Measurements from ENCODE around the gene HADHA. TPM values are rescaled to one million over a fixed set of nuclear protein-coding genes. Genes with fewer than 3 reads are reported as not detected.

The HADHA gene
- total RNA-seq, 2 experiments from 2014 or later: 126 to 150 TPM

- H3K36me3 ChIP-seq (ENCODE audit: insufficient read depth, low read length): peaks cover 44% of the 10 kb centered on the region
- no peaks in the 10 kb centered on the region for H4K20me1 ChIP-seq (ENCODE audit: insufficient read depth, low read length)
- no peaks in the 10 kb centered on the region for H3K9me2 ChIP-seq (ENCODE audit: insufficient read depth, low read length)
- no peak overlapping the region for H3K4me3 ChIP-seq (ENCODE audit: low read depth, low read length, poor library complexity, severe bottlenecking)
- POLR2A ChIA-PET: interaction anchor here (0.8 kb wide), 1 partner anchor 26 kb away, joined by 3 read pairs; no protein-coding TSS in a partner anchor
- no peak for TF ChIP-seq EZH2phosphoT487 (IDR thresholded peaks at IDR 0.05; ENCODE audit: borderline replicate concordance, low read depth, low read length)
- intact Hi-C loops (cut with micrococcal nuclease; ENCODE audit: unreplicated experiment): no loop called here
- CTCF ChIA-PET (ENCODE audit: unreplicated experiment): interaction anchor here (0.6 kb wide), 1 partner anchor 777 kb away, joined by 6 read pairs; no protein-coding TSS in a partner anchor
- H3K4me2 ChIP-seq (ENCODE audit: low read length): no peak overlapping the region
- no peaks in the 10 kb centered on the region for H3K9me3 ChIP-seq (ENCODE audit: low read length)
- no peak overlapping the region for H2AFZ ChIP-seq (ENCODE audit: low read length)
- no peaks in the 10 kb centered on the region for H3K4me1 ChIP-seq (ENCODE audit: insufficient read depth, low read length, poor library complexity, severe bottlenecking)
- DNase-seq (ENCODE audit: low spot score): no peak
- H3K79me2 ChIP-seq (ENCODE audit: insufficient read depth, low read depth, low read length): no peaks in the 10 kb centered on the region
- no TSS peak for BruUV-seq (replicated peaks)
- H3K27ac ChIP-seq (ENCODE audit: low read depth, low read length, poor library complexity, severe bottlenecking): no peak overlapping the region
Measured at GRCh38 chr2:26189751-26190150, 54.7 kb downstream of the HADHA start.

- Histone ChIP-seq H4K20me1 (ENCODE audit: insufficient read depth, low read length) (no peaks in the 10 kb centered on the region), H3K36me3 (ENCODE audit: insufficient read depth, low read length) (peaks cover 38% of the 10 kb centered on the region), H3K79me2 (ENCODE audit: insufficient read depth, low read depth, low read length) (no peaks in the 10 kb centered on the region), H3K9me2 (ENCODE audit: insufficient read depth, low read length) (no peaks in the 10 kb centered on the region), H3K4me2 (ENCODE audit: low read length) (no peak overlapping the region), H3K27ac (ENCODE audit: low read depth, low read length, poor library complexity, severe bottlenecking) (no peak overlapping the region), H2AFZ (ENCODE audit: low read length) (no peak overlapping the region), H3K4me3 (ENCODE audit: low read depth, low read length, poor library complexity, severe bottlenecking) (no peak overlapping the region), H3K9me3 (ENCODE audit: low read length) (no peaks in the 10 kb centered on the region), H3K4me1 (ENCODE audit: insufficient read depth, low read length, poor library complexity, severe bottlenecking) (no peaks in the 10 kb centered on the region)
- POLR2A ChIA-PET: interaction anchor here (0.8 kb wide), 1 partner anchor 26 kb away, joined by 3 read pairs; no protein-coding TSS in a partner anchor
- no peak for TF ChIP-seq CTCF (conservative IDR thresholded peaks at IDR 0.05; ENCODE audit: low read length)
- no peak for TF ChIP-seq EZH2phosphoT487 (IDR thresholded peaks at IDR 0.05; ENCODE audit: borderline replicate concordance, low read depth, low read length)
- no peak for DNase-seq (ENCODE audit: low spot score)
- intact Hi-C loops (cut with micrococcal nuclease; ENCODE audit: unreplicated experiment): no loop called here
- CTCF ChIA-PET (ENCODE audit: unreplicated experiment): no interaction called here
- no TSS peak for BruUV-seq (replicated peaks)
Measured at GRCh38 chr2:26189123-26189522, 55.3 kb downstream of the HADHA start.

- DNase-seq (ENCODE audit: low spot score): no peak
- Histone ChIP-seq H3K4me3 (ENCODE audit: low read depth, low read length, poor library complexity, severe bottlenecking) (no peak overlapping the region), H3K27ac (ENCODE audit: low read depth, low read length, poor library complexity, severe bottlenecking) (no peak overlapping the region), H3K4me1 (ENCODE audit: insufficient read depth, low read length, poor library complexity, severe bottlenecking) (no peaks in the 10 kb centered on the region), H2AFZ (ENCODE audit: low read length) (no peak overlapping the region), H3K79me2 (ENCODE audit: insufficient read depth, low read depth, low read length) (no peaks in the 10 kb centered on the region), H3K9me2 (ENCODE audit: insufficient read depth, low read length) (no peaks in the 10 kb centered on the region), H3K4me2 (ENCODE audit: low read length) (no peak overlapping the region), H4K20me1 (ENCODE audit: insufficient read depth, low read length) (no peaks in the 10 kb centered on the region), H3K9me3 (ENCODE audit: low read length) (no peaks in the 10 kb centered on the region), H3K36me3 (ENCODE audit: insufficient read depth, low read length) (peaks cover 23% of the 10 kb centered on the region)
- POLR2A ChIA-PET: interaction anchor here (0.5 to 0.6 kb wide), 2 partner anchors 18 to 269 kb away, joined by 3 read pairs; no protein-coding TSS in a partner anchor
- no peak for TF ChIP-seq CTCF (conservative IDR thresholded peaks at IDR 0.05; ENCODE audit: low read length)
- TF ChIP-seq EZH2phosphoT487 (IDR thresholded peaks at IDR 0.05; ENCODE audit: borderline replicate concordance, low read depth, low read length): no peak
- intact Hi-C loops (cut with micrococcal nuclease; ENCODE audit: unreplicated experiment): no loop called here
- BruUV-seq (replicated peaks): no TSS peak
- CTCF ChIA-PET (ENCODE audit: unreplicated experiment): no interaction called here
Measured at GRCh38 chr2:26187537-26188104, 56.8 kb downstream of the HADHA start.

All from OCI-LY7 (cell line).